ENCODE data around the gene ARG2. TPM values are rescaled to one million over a fixed set of nuclear protein-coding genes. Genes with fewer than 3 reads are reported as not detected.

Gene ARG2
- total RNA-seq (22.3 and 35.0 TPM in 2 replicates), polyA plus RNA-seq (29.0 and 33.3 TPM in 2 replicates)

- no peak for TF ChIP-seq EZH2 (IDR thresholded peaks at IDR 0.05; ENCODE audit: borderline replicate concordance)
- TF ChIP-seq CTCF (IDR thresholded peaks at IDR 0.05; ENCODE audit: poor library complexity), result no peak
- no peak for TF ChIP-seq EZH2phosphoT487 (IDR thresholded peaks at IDR 0.05; ENCODE audit: low read depth, severe bottlenecking, unreplicated experiment)
- Histone ChIP-seq H4K20me1 (ENCODE audit: insufficient read depth, poor library complexity, severe bottlenecking) (no peaks in the 10 kb centered on the region), H3K79me2 (no peaks in the 10 kb centered on the region), H3K4me1 (ENCODE audit: insufficient read depth) (peaks cover 18% of the 10 kb centered on the region), H3K9me3 (ENCODE audit: low read depth) (no peaks in the 10 kb centered on the region), H2AFZ (peak within 1 kb of the TSS; percentile 82), H3K27me3 (no peaks in the 10 kb centered on the region), H3K36me3 (replicated peaks; ENCODE audit: insufficient read depth, low read depth) (no peaks in the 10 kb centered on the region), H3K9me2 (replicated peaks; ENCODE audit: insufficient read depth) (no peaks in the 10 kb centered on the region), H3K27ac (peak within 1 kb of the TSS; percentile 93), H3K4me3 (peak within 1 kb of the TSS; percentile 82), H3K4me2 (peak within 1 kb of the TSS; percentile 92)
- peak; percentile 100 for DNase-seq (ENCODE audit: low spot score)
- WGBS (ENCODE audit: low lambda C conversion rate, missing lambda C conversion rate), result 2% methylated on average over 46 of the region's 62 CpGs
Measured at GRCh38 chr14:67619446-67620216, at the start of gene ARG2. TSS of gene ARG2 (plus strand) at chr14:67619920. CDS start at chr14:67619978, 58 bp downstream.

DNA sequence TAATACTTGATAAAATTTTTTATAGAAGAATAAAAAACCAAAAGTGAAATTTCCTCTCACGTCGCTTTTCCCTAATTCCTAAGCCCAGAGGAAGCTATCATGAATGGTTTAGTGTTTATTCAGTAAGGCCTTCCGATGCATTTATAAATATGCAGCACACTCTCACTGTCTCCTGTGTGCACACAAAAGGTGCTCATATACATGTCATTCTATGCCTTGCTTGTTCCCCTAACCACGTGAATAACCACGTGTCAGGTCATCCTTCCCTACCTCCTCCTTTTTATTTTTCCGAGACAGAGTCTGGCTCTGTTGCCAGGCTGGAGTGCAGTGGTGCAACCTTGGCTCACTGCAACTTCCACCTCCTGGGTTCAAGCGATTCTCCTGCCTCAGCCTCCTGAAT lies 49.3 kb upstream of the ARG2 start:
- Histone ChIP-seq H4K20me1 (ENCODE audit: insufficient read depth, poor library complexity, severe bottlenecking) (no peaks in the 10 kb centered on the region), H3K27me3 (no peaks in the 10 kb centered on the region), H3K9me3 (ENCODE audit: low read depth) (no peaks in the 10 kb centered on the region), H3K4me1 (ENCODE audit: insufficient read depth) (peaks cover 19% of the 10 kb centered on the region), H3K36me3 (replicated peaks; ENCODE audit: insufficient read depth, low read depth) (no peaks in the 10 kb centered on the region), H3K9me2 (replicated peaks; ENCODE audit: insufficient read depth) (no peaks in the 10 kb centered on the region), H3K27ac (no peak overlapping the region), H3K79me2 (no peaks in the 10 kb centered on the region), H3K4me3 (no peak overlapping the region), H3K4me2 (no peak overlapping the region), H2AFZ (no peak overlapping the region)
- DNase-seq (ENCODE audit: low spot score), result no peak
- 93% methylated on average over 7 of the region's 7 CpGs for WGBS (ENCODE audit: low lambda C conversion rate, missing lambda C conversion rate)
- TF ChIP-seq EZH2phosphoT487 (IDR thresholded peaks at IDR 0.05; ENCODE audit: low read depth, severe bottlenecking, unreplicated experiment), result no peak
- TF ChIP-seq CTCF (IDR thresholded peaks at IDR 0.05; ENCODE audit: poor library complexity), result no peak
- TF ChIP-seq EZH2 (IDR thresholded peaks at IDR 0.05; ENCODE audit: borderline replicate concordance), result no peak

DNA sequence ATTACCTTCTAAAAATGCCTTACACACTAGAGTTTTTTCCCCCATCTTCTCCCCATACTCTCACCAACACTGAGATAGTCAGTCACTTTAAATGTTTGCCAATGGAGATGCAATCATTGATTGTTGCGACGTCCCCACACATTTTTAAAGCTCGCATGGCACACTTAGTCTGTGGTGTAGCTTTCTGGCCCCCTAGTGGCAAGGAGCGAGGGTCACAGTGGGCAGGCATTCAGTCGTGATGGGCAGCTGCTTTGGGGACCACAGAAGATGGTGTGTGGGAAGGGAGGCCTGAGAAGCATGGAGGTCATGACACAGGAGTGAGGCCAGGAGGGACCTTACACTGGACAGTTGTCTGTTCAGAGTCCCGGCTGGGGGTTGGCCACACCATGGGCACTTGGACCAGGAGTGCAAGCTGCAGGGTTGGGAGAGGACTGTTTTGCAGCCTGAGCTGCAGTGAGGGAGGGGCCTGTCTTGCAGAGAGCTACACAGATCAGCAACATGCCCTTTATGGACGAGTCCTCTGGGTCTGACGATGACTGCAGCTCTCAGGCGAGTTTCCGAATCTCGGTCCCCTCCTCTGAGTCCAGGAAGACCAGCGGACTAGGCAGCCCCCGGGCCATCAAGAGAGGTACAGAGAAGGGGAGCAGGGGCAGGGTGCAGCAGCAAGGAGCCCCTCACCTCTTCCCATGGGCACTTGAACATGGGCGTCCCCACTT lies 48.3 kb upstream of the ARG2 start:
- no peak overlapping the region for H3K27ac ChIP-seq
- WGBS (ENCODE audit: low lambda C conversion rate, missing lambda C conversion rate), result 56% methylated on average over 13 of the region's 14 CpGs
- H3K4me1 ChIP-seq (ENCODE audit: insufficient read depth), result peaks cover 18% of the 10 kb centered on the region
- no peaks in the 10 kb centered on the region for H3K9me3 ChIP-seq (ENCODE audit: low read depth)
- no peaks in the 10 kb centered on the region for H4K20me1 ChIP-seq (ENCODE audit: insufficient read depth, poor library complexity, severe bottlenecking)
- H3K4me3 ChIP-seq, result no peak overlapping the region
- H3K79me2 ChIP-seq, result no peaks in the 10 kb centered on the region
- no peaks in the 10 kb centered on the region for H3K9me2 ChIP-seq (replicated peaks; ENCODE audit: insufficient read depth)
- H3K4me2 ChIP-seq, result no peak overlapping the region
- no peaks in the 10 kb centered on the region for H3K27me3 ChIP-seq
- DNase-seq (ENCODE audit: low spot score), result peak; percentile 76
- no peaks in the 10 kb centered on the region for H3K36me3 ChIP-seq (replicated peaks; ENCODE audit: insufficient read depth, low read depth)
- no peak overlapping the region for H2AFZ ChIP-seq
- no peak for TF ChIP-seq EZH2phosphoT487 (IDR thresholded peaks at IDR 0.05; ENCODE audit: low read depth, severe bottlenecking, unreplicated experiment)
- no peak for TF ChIP-seq EZH2 (IDR thresholded peaks at IDR 0.05; ENCODE audit: borderline replicate concordance)
- TF ChIP-seq CTCF (IDR thresholded peaks at IDR 0.05; ENCODE audit: poor library complexity), result peak; percentile 80
